SIG-M5 treated with dmso at 0.1 percent for 504 hours (cell line): ENCODE results near the gene KCNMB2.
"Not testable (repeated sequence)": the region's sequence is repeated elsewhere in the genome, so short reads cannot be mapped to it uniquely, and the experiment has no call there.

Source experiments
- DNase-seq: peaks from one replicate; lab custom pipeline; 2025; ENCODE audit not compliant: unreplicated experiment; lab: John Stamatoyannopoulos, UW

KCNMB2 gene

DNA sequence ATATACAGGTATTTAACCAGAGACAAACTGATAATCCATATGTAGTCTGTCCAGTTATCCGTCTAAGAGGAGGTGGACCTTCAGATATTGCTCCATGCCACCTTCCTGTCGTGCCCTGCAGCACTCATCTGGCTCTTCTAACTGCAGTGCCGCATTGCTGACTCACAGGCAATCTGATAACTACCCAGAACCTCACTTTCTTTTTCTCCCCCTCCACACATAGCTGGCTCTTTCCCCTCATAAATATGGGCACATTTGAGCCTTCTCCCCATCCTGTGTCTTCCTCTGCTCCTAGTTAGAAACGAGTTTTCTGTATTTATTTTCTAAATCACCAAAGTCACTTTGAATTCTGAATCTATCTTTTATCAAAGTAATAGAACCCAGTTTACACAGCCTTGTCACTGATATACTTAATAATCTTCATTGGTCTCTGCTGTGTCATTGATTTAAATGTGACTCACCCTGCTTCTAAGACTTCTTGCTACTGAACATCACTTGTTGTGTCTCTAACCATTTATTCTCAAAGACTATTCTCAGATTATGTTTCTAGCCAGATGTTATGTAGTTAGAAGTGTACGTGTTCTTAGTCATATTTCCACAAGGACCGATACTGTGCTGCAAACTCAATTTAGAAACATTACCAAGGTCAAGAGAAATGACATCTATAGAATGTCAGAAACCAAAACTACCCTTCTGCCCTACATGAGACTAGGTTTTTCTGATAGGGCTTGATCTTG is 17.4 kb upstream of the KCNMB2 start:
- DNase-seq, result no peak

- no peak for DNase-seq
Observed at GRCh38 chr3:178519701-178520100, 16.5 kb upstream of the KCNMB2 start.

- DNase-seq, result no peak
Observed at GRCh38 chr3:178520451-178520850, 15.8 kb upstream of the KCNMB2 start.

- DNase-seq, result no peak
Observed at GRCh38 chr3:178522200-178523052, 13.8 kb upstream of the KCNMB2 start.

- no peak for DNase-seq
Observed at GRCh38 chr3:178525251-178525650, 11.0 kb upstream of the KCNMB2 start.

DNA sequence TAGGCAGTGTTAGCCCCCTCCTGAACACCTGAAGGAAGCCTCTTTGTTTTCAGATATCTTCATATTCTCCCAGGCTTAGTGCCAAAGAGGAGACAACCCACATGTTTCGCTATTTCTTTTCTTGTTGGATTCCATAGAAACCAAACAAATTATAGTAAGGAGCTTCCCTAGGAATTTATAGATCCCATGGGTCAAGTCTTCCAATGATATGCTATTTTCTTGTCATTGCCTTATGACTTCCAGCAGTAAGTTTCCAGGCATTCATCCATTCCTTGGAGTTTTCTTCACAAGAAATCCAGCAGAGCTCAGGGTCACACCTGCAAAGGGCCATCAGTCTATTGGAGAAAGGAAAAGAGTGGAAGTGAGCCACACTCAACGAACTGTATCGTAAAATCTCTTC is 9.9 kb upstream of the KCNMB2 start:
- no peak for DNase-seq

- DNase-seq, result no peak
Observed at GRCh38 chr3:178527981-178528380, 8.3 kb upstream of the KCNMB2 start.

- no peak for DNase-seq
Observed at GRCh38 chr3:178529606-178530225, 6.5 kb upstream of the KCNMB2 start.

DNA sequence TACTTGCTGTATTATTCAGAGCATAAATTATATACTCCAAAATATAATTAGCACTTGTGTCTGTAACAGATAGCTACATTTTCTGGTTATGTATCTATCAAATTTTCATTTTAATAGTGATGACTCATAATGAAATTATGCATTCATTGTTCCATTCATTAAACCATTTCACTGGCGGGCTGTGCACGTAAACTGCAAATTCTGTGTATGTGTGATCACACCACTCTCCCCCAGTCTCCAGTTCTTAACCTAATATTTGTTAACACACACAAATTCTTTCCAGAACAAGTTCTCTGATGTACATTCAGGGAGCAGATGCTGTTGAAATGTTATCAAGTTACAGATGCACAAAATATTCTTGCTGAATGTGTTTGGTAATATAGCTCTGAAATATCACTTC is 3.8 kb upstream of the KCNMB2 start:
- DNase-seq, result no peak

GRCh38 chr3:178537122-178537705 is 978 bp downstream of the KCNMB2 start:
- DNase-seq, result no peak

- DNase-seq, result no peak
Observed at GRCh38 chr3:178538056-178538455, 1.8 kb downstream of the KCNMB2 start.

DNA sequence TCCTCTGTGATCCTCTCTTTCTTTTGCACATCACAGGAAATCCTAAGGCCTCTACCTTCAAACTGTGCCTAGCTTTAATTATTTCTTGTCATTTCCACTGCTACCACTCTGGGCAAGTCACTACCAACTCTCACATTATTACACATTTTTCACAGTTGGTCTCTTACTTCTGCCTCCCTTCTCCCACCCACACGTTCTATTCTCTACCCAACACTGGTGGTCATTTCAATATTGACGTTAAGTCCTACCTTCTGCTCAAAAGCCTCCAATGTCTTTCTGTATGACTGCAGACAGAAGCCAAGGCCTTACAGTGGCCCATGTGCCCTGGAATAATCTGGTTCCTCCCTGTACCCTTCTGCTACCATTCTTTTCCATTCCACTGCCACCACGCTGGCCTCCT is 3.9 kb downstream of the KCNMB2 start:
- DNase-seq, result no peak

DNA sequence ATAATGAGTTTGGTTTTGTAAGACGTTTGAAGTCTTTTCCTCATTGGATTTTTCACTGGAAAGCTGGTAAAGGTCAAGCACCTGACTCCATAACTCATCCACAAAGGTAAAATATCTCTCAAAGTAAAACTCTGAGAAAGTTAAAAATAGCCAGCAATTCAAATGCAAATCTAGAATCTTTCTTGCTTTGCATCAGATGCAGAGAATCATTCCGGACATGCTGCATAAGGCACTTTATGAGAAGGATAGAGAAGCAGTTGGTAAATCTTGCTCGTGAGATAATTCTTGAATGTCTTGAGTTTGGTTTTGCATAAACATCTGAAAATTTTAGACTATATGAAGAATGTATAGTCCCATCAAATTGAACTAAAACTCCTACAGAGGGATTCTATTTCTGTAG is 9.1 kb downstream of the KCNMB2 start:
- no peak for DNase-seq

DNA sequence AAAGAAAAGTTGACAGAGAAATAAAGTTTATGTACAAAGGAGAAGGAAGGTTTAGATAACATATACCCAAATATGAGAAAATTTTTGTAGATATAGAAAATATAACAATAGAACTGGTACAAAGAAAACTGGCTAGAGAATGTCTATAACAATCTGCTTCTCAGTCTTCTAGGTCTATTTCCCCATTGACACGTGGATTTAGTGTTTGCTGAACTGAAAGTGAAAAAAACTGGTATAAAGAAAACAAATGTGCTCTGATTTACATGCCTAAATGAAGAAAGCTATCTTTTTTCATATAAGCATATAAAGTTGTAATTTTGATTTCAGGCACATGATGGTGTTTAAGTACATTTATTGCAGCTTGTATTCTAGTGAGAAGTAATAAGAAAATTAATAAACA is 9.8 kb downstream of the KCNMB2 start:
- DNase-seq, result no peak

DNA sequence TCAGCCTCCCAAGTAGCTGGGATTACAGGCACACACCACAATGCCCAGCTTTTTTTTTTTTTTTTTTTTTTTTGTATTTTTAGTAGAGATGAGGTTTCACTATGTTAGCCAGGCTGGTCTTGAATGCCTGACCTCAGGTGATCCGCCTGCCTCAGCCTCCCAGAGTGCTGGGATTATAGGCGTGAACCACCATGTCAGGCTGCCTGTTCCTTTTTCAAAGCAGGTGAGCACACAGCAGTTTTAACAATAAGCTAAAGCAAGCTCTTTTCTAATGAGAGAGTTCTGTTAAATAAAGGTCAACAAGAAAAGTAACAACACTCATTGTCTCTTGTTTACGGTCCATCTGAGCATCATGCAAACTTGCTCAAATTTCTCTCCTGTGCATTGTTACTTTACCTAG is 13.2 kb downstream of the KCNMB2 start:
- DNase-seq, result not testable (repeated sequence)

GRCh38 chr3:178551916-178552321 is 15.7 kb downstream of the KCNMB2 start:
- no peak for DNase-seq

DNA sequence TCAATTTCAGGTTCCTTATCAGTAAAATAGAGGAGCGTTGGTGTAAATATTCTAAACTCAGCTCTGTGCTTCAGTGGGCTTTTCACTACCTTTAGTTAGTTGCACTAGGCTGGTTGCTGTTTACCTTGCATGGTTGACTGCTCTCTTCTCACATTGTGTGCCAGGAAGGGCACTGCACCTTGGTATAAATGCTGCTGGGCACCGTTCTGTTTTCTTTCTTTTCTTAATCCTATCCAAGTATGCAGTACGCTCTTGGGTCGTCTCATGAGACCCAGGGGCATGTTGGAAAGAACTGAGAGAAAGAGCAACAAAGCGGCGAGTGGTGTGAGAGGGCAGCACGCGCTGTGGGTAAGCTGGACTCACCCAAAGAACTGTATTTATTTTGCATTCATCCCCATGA is 22.4 kb downstream of the KCNMB2 start:
- no peak for DNase-seq

DNA sequence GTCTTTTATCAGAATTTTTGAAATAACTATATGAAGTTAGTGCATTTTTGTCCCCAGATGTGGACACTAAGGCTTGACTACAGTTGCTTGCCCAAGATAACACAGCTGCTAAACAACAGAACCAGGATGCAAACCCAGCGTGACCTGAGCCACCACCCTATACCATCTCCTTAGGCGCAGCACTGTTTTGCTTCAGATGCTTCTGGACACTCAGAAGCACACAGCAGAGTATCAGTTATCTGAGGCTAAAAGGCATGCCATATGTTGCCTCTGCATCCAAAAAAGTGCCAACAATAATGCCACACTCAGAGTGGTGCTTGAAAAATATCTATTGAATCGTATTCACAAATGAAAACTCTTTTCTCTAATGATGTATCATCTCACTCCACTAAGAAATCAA is 24.5 kb downstream of the KCNMB2 start:
- DNase-seq, result no peak

DNA sequence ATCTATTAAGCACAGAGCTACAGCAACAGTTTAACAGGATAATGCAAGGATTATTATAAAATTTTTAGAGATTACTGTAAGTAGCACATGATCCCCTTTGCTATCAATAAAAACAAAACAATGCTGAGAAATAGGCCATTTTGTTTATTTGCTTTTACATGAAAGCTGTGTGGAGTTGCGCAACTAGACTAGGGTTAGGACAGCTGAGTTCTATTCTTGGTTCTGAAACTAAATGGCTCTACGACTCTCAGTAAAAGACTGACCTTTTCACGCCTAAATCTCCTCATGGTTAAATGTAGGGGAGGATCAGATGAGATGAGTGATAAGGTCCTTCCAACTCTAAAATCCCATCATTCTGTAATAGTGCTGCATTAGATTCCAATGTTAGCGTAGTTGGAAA is 25.0 kb downstream of the KCNMB2 start:
- no peak for DNase-seq

DNA sequence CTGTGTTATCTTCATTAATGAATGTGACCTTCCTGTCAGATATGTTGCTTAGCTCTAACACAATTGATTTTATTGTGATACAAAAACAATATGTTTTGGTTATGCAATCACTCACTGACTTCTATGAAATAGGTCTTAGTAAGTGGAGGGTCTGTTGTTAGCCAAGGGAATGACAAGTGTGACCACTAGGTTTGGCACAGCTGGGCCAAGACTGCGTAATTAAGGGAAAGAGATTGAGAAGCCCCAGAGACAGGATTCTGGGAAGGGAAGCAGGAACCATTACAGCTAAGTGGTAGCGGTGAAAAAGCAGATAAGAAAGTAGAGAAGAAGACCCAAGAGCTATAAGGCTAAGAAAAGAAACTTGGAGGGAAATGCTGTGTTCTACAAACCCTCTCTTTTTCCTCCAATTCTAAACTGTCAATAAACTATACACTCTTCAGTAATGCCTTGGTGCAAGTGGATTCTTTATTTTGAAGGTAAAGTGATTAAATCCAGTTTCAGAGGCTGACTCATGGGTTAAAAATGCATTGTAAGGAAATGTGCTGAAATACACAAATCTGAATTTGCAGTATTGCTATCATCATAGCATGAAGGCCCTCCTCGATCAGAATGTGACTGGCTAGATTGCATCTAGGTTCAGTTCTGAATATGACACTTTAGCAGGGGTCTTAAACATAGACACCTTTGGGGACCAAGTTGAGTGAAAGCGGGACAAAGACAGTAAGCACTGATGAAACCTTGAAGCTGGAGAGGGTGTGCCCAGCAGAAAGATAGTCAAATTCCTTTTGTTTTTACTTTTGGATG is 26.1 kb downstream of the KCNMB2 start:
- DNase-seq, result no peak

DNA sequence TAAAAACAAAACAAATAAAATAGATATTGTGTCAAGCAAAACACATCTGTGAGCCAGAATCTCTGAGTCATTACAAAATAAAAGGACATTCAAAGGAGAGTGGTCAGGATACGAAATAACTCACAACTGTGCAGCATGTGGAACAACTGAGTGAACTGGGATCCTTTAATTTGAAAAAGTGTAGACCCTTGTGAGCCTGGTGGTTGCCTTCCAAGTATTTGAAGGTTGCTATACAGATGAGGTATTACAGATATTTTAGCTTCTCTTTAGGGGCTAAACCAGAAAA is 26.7 kb downstream of the KCNMB2 start:
- DNase-seq, result no peak
